Spleen (tissue), 11 donors: ENCODE results near the gene GRIK3. TPM values are rescaled to one million over a fixed set of nuclear protein-coding genes. Genes with fewer than 3 reads are reported as not detected.

Experiments
- DNase-seq: peaks from one replicate; pipeline ENCODE4 v3.0.0-alpha.2; 2020
- H3K27ac ChIP-seq, 8 donors: fragments of 200-600 bp; sonication (generic) in 7 of 8; 1 replicate in 4 of 8; 2 replicates in 4 of 8; pipeline versions ENCODE4 v1.5.0 to v1.8.0; 2016 to 2021; ENCODE audit warnings: inconsistent platforms in 4 of 8, mild to moderate bottlenecking in 4 of 8, moderate library complexity in 1 of 8
- H3K27me3 ChIP-seq, 7 donors: fragments of 200-600 bp; sonication (generic) in 6 of 7; replicated peaks in 1 of 7; 1 replicate in 4 of 7; 2 replicates in 3 of 7; pipeline versions ENCODE4 v1.5.0 to v1.8.0; 2016 to 2021; ENCODE audit warnings: inconsistent platforms in 3 of 7, mild to moderate bottlenecking in 1 of 7
- H3K36me3 ChIP-seq, 6 donors: fragments of 200-600 bp; sonication (generic) in 5 of 6; 1 replicate in 4 of 6; 2 replicates in 2 of 6; pipeline versions ENCODE4 v1.5.0 to v1.8.0; 2016 to 2021; ENCODE audit warnings: inconsistent platforms in 2 of 6
- H3K4me1 ChIP-seq, 6 donors: fragments of 200-600 bp; sonication (generic) in 5 of 6; 1 replicate in 3 of 6; 2 replicates in 3 of 6; pipeline versions ENCODE4 v1.5.0 to v1.8.0; 2016 to 2021; ENCODE audit warnings: inconsistent platforms in 3 of 6
- H3K4me3 ChIP-seq, 8 donors: fragments of 200-600 bp; sonication (generic) in 7 of 8; 1 replicate in 4 of 8; 2 replicates in 4 of 8; pipeline versions ENCODE4 v1.5.0 to v1.8.0; 2016 to 2021; ENCODE audit warnings: inconsistent platforms in 4 of 8, mild to moderate bottlenecking in 4 of 8, moderate library complexity in 2 of 8
- H3K9me3 ChIP-seq, 8 donors: fragments of 200-600 bp; sonication (generic) in 7 of 8; 1 replicate in 4 of 8; 2 replicates in 4 of 8; pipeline versions ENCODE4 v1.5.0 to v1.8.0; 2016 to 2021; ENCODE audit warnings: inconsistent platforms in 4 of 8
- POLR2A ChIP-seq, 3 donors: fragments of 450-650 bp; IDR thresholded peaks; one replicate each; pipeline ENCODE4 v1.5.1; 2017; ENCODE audit warnings: antibody characterized with exemption in 3 of 3, mild to moderate bottlenecking in 1 of 3
- POLR2AphosphoS5 ChIP-seq, 3 donors: sonication (generic); formaldehyde crosslinking; IDR thresholded peaks; one replicate each; pipeline ENCODE4 v1.5.1; 2017; ENCODE audit warnings: antibody characterized with exemption in 3 of 3
- WGBS, 5 donors: extraction: QIAGEN DNeasy Blood & Tissue Kit in 3 of 5; methylation state at CpG; one replicate each; pipeline versions ENCODE4 v1.1.5 to v1.1.7; 2013 to 2018; 5-methylcytosine and 5-hydroxymethylcytosine counted together
- intact Hi-C: fragments of 100-400 bp; cut with DNase I; formaldehyde crosslinking; loops from one replicate; pipeline ENCODE4 v1.15.0; 2023; ENCODE audit warnings: low total_unique reads
- polyA plus RNA-seq, 3 donors: library from polyadenylated mRNA; stranded (reverse); fragments of 200-250 nt; gene quantifications; one replicate each; pipeline ENCODE4 v1.2.1, GENCODE V29; 2013
- total RNA-seq, 7 donors: library from RNA; depleted of rRNA in 3 of 7; stranded (reverse); fragments of >200 nt in 3 of 7; fragmentation: NEBNext Ultra II Directional in 4 of 7; extraction: Animal tissue kit (Norgen Biotek cat#: 25700) in 4 of 7; gene quantifications; one replicate each; pipeline versions ENCODE4 v1.1.0 to v1.2.1, GENCODE V29; 2016 to 2021
- TF ChIP-seq, protein P1 (sequence below), 11 experiments: fragments of 200-600 bp in 7 of 11; fragments of 450-650 bp in 4 of 11; sonication (generic) in 4 of 11; IDR thresholded peaks in 8 of 11; conservative IDR thresholded peaks in 3 of 11; 1 replicate in 7 of 11; 2 replicates in 4 of 11; pipeline versions ENCODE4 v1.4.0 to v1.8.0; 2016 to 2021; ENCODE audit warnings: antibody characterized with exemption in 11 of 11, inconsistent platforms in 4 of 11, mild to moderate bottlenecking in 1 of 11
- donor health status: healthy with polysubstance abuse.
- donor health status: DM: no; HTN: no; CAD: no; lungs with moderate emphysema.
- donor health status: DM: no; HTN: no; CAD: no.
- donor health status: Bipolar disorder and iron deficiency.
- donor health status: healthy.
- donor health status: DM: no; HTN: no; CAD: no.
- donor health status: DM: yes; HTN: yes; CAD: no.

GRIK3 gene
- total and polyA plus RNA-seq, 10 donors: 0.09 to 0.74 (median 0.19) TPM

DNA sequence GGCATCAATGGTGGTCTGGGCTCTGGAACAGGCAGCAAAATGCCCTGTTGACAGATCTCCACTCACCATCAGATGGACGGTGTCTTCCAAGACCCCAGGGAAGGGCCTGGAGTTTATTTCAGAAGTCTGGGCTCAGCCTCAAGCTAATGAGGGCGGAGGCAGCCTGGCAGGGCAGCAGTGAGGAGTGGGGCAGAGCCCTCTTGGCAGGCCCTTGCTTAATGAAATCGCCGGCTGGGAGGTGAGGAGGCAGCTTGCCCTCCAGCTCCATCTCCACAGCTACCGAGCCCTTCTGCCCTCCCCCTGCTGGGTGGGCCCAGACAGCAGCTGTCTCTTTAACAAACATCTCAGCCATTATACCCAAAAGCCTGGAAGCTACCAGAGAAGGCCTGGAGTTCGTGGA is 22.0 kb upstream of the GRIK3 start:
- WGBS, 5 donors: 55 to 65% (median 59%) methylated on average over 5 to 6 of the region's 6 CpGs
- Histone ChIP-seq H3K9me3 (no peaks in the 10 kb centered on the region), H3K4me3 (no peak overlapping the region), H3K36me3 (no peaks in the 10 kb centered on the region), H3K4me1 (peaks cover 0 to 4% (median 0%) of the 10 kb centered on the region in 6 donors), H3K27me3 (peaks cover 0 to 6% (median 0%) of the 10 kb centered on the region in 7 donors), H3K27ac (no peak overlapping the region)
- no peak for DNase-seq
- intact Hi-C loops: no loop called here
- TF ChIP-seq, protein P1, sequence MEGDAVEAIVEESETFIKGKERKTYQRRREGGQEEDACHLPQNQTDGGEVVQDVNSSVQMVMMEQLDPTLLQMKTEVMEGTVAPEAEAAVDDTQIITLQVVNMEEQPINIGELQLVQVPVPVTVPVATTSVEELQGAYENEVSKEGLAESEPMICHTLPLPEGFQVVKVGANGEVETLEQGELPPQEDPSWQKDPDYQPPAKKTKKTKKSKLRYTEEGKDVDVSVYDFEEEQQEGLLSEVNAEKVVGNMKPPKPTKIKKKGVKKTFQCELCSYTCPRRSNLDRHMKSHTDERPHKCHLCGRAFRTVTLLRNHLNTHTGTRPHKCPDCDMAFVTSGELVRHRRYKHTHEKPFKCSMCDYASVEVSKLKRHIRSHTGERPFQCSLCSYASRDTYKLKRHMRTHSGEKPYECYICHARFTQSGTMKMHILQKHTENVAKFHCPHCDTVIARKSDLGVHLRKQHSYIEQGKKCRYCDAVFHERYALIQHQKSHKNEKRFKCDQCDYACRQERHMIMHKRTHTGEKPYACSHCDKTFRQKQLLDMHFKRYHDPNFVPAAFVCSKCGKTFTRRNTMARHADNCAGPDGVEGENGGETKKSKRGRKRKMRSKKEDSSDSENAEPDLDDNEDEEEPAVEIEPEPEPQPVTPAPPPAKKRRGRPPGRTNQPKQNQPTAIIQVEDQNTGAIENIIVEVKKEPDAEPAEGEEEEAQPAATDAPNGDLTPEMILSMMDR (IDR thresholded peaks at IDR 0.05 in 8 of 11, conservative IDR thresholded peaks at IDR 0.05 in 3 of 11): no peak
- TF ChIP-seq POLR2A (IDR thresholded peaks at IDR 0.05): no peak
- TF ChIP-seq POLR2AphosphoS5 (IDR thresholded peaks at IDR 0.05): no peak

DNA sequence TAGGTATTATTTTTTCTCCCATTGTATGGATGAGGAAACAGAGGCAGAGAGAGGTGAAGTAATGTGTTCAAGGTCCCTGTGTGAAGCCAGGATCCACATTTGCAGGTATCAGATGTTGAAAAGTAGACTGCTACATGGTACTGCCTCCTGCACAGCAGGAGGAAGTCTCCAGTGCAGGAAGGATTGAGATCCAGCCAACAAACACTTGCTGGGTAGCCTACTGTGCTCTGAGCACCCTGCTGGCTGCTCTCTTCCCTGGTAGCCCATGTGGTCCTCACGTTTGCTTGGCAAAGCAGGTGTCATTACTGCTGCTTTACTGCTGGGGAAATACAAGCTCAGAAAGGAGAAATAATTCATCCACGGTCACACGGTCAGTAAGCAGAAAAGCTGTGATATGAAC is 21.3 kb upstream of the GRIK3 start:
- Histone ChIP-seq H3K4me1 (peaks cover 0 to 4% (median 0%) of the 10 kb centered on the region in 6 donors), H3K9me3 (no peaks in the 10 kb centered on the region), H3K27ac (no peak overlapping the region), H3K27me3 (peaks cover 0 to 13% (median 0%) of the 10 kb centered on the region in 7 donors), H3K4me3 (no peak overlapping the region), H3K36me3 (no peaks in the 10 kb centered on the region)
- WGBS, 5 donors: 59 to 68% (median 64%) methylated on average over 3 of the region's 3 CpGs
- no peak for DNase-seq
- intact Hi-C loops: no loop called here
- TF ChIP-seq POLR2A (IDR thresholded peaks at IDR 0.05) (no peak), POLR2AphosphoS5 (IDR thresholded peaks at IDR 0.05) (no peak)
- TF ChIP-seq, protein P1 (IDR thresholded peaks at IDR 0.05 in 8 of 11, conservative IDR thresholded peaks at IDR 0.05 in 3 of 11): no peak

DNA sequence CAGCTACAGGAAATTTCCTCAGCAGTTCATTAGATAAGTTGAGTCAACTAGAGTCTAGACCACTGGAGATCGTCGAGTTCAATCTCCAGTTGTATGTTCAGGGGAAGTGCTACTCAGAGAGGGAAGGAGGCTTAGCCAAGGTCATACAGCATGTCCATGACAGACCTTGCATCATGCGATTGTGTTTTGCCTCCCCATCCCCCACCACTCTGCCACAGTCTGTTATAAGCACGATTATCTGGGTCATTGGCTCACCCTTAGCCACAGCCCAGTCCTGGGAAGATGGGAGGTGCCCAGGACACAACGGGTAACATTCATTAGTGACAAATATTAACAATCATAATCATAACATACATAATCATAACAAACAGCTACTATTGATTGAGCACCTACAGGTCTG is 18.9 kb upstream of the GRIK3 start:
- WGBS, 5 donors: 58 to 75% (median 72%) methylated on average over 5 of the region's 5 CpGs
- Histone ChIP-seq H3K27me3 (peaks cover 0 to 14% (median 0%) of the 10 kb centered on the region in 7 donors), H3K27ac (no peak overlapping the region), H3K36me3 (no peaks in the 10 kb centered on the region), H3K4me1 (peaks cover 0 to 4% (median 0%) of the 10 kb centered on the region in 6 donors), H3K9me3 (no peaks in the 10 kb centered on the region), H3K4me3 (no peak overlapping the region)
- no peak for DNase-seq
- TF ChIP-seq, protein P1 (IDR thresholded peaks at IDR 0.05 in 8 of 11, conservative IDR thresholded peaks at IDR 0.05 in 3 of 11): no peak
- TF ChIP-seq POLR2A (IDR thresholded peaks at IDR 0.05): no peak
- TF ChIP-seq POLR2AphosphoS5 (IDR thresholded peaks at IDR 0.05): no peak
- intact Hi-C loops: no loop called here

DNA sequence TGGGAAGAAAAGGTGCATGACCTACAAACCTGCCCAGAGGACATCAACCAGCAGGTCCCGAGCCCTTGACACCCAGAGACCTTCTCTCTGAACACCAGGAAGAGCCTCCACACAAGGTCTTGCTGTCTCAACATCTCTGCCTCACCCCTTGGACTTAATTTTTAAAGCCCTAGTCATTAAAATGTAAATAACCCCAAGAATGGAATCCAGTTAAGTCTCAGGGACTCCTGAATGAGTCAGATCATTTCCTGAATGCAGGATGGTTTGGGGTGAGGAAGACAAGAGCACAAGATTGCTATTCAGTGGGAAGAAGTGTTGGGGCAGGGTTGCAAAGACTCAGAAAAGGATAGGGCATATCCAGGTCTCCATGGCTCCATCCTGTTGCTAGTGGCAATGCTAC is 17.8 kb upstream of the GRIK3 start:
- TF ChIP-seq, protein P1 (IDR thresholded peaks at IDR 0.05 in 8 of 11, conservative IDR thresholded peaks at IDR 0.05 in 3 of 11): no peak
- TF ChIP-seq POLR2AphosphoS5 (IDR thresholded peaks at IDR 0.05): no peak
- 70 to 92% (median 76%) methylated on average over 1 of the region's 1 CpG for WGBS, 5 donors
- DNase-seq: no peak
- H3K4me3 ChIP-seq: no peak overlapping the region
- no peak overlapping the region for H3K27ac ChIP-seq
- no peaks in the 10 kb centered on the region for H3K9me3 ChIP-seq
- H3K36me3 ChIP-seq: no peaks in the 10 kb centered on the region
- H3K27me3 ChIP-seq: peaks cover 0 to 23% (median 0%) of the 10 kb centered on the region in 7 donors
- H3K4me1 ChIP-seq: no peaks in the 10 kb centered on the region
- intact Hi-C loops: no loop called here
